K562 (cell line): ENCODE measurements around the gene USP7. TPM values are rescaled to one million over a fixed set of nuclear protein-coding genes. Genes with fewer than 3 reads are reported as not detected.

Experiments used
- AFF1 ChIP-seq, 2 experiments: fragments of 450-650 bp; IDR thresholded peaks; 2 replicates each; pipeline ENCODE4 v1.6.1; 2018; ENCODE audit warnings: mild to moderate bottlenecking in 2 of 2, low read depth in 1 of 2; ENCODE audit not compliant: partially characterized antibody in 2 of 2
- DEAF1 ChIP-seq: fragments of 450-650 bp; formaldehyde crosslinking; IDR thresholded peaks from 2 replicates; pipeline ENCODE4 v1.4.0; 2020; ENCODE audit warnings: mild to moderate bottlenecking, moderate library complexity
- EP400 ChIP-seq: fragments of 450-650 bp; IDR thresholded peaks from 2 replicates; pipeline ENCODE4 v1.6.1; 2017; ENCODE audit warnings: antibody characterized with exemption, mild to moderate bottlenecking, moderate library complexity
- ETV6 ChIP-seq, 3 experiments: fragments of 150-350 bp in 1 of 3; sonication (generic) in 1 of 3; formaldehyde crosslinking in 1 of 3; IDR thresholded peaks; 2 replicates each; pipeline versions ENCODE4 v1.6.1 to v1.8.0; 2014 to 2022; ENCODE audit warnings: borderline replicate concordance in 2 of 3, low read depth in 2 of 3, antibody characterized with exemption in 1 of 3, low read length in 1 of 3, mild to moderate bottlenecking in 1 of 3, missing genetic modification reagents in 1 of 3
- IRF2 ChIP-seq: sonication (generic); formaldehyde crosslinking; IDR thresholded peaks from 2 replicates; pipeline ENCODE4 v1.8.1; 2022; ENCODE audit warnings: mild to moderate bottlenecking, missing genetic modification reagents
- MAFF ChIP-seq: IDR thresholded peaks from 2 replicates; pipeline ENCODE4 v1.6.1; 2012; ENCODE audit warnings: low read length, improper control_type of control experiment
- NFE2L1 ChIP-seq: fragments of 450-650 bp; IDR thresholded peaks from 2 replicates; pipeline ENCODE4 v1.6.1; 2016; ENCODE audit warnings: missing genetic modification characterization, low read depth, mild to moderate bottlenecking, missing compliant biosample characterization, moderate library complexity, borderline replicate concordance
- SIN3A ChIP-seq, 2 experiments: fragments of 150-350 bp in 1 of 2; IDR thresholded peaks; 2 replicates each; pipeline ENCODE4 v1.6.1; 2011 to 2016; ENCODE audit warnings: borderline replicate concordance in 2 of 2, low read depth in 2 of 2, low read length in 2 of 2, mild to moderate bottlenecking in 2 of 2, moderate library complexity in 2 of 2; ENCODE audit not compliant: control insufficient read depth in 1 of 2
- TEAD2 ChIP-seq: fragments of 450-650 bp; IDR thresholded peaks from 2 replicates; pipeline ENCODE4 v1.6.1; 2016; ENCODE audit warnings: missing genetic modification characterization, control low read depth, missing compliant biosample characterization
- ZBTB17 ChIP-seq: fragments of 450-650 bp; formaldehyde crosslinking; IDR thresholded peaks from 2 replicates; pipeline ENCODE4 v1.4.0; 2020; ENCODE audit warnings: mild to moderate bottlenecking
- ZBTB5 ChIP-seq: fragments of 450-650 bp; IDR thresholded peaks from 2 replicates; pipeline ENCODE4 v1.6.1; 2017; ENCODE audit warnings: antibody characterized with exemption
- ZMIZ1 ChIP-seq, 2 experiments: fragments of 150-350 bp in 1 of 2; IDR thresholded peaks; 2 replicates each; pipeline ENCODE4 v1.6.1; 2012 to 2016; ENCODE audit warnings: low read depth in 2 of 2, low read length in 2 of 2, mild to moderate bottlenecking in 1 of 2, moderate library complexity in 1 of 2
- ZNF140 ChIP-seq: fragments of 250-450 bp; sonication (Bioruptor Pico); IDR thresholded peaks from 2 replicates; pipeline ENCODE4 v1.8.0; 2021; ENCODE audit warnings: moderate library complexity, mild to moderate bottlenecking, inconsistent platforms
- ZNF384 ChIP-seq: IDR thresholded peaks from 2 replicates; pipeline ENCODE4 v1.6.1; 2012; ENCODE audit warnings: low read depth, low read length, improper control_type of control experiment
- polyA plus RNA-seq, 8 experiments: library from polyadenylated mRNA; depleted of rRNA in 4 of 8; stranded (reverse) in 5 of 8; unstranded in 3 of 8; fragments of >200 nt; fragmentation: Nextera tagmentation in 2 of 8; fragmentation: Illumina TruSeq in 1 of 8; extraction: Ambion mirVana in 2 of 8; extraction: Trizol in 1 of 8; gene quantifications; 2 replicates each; pipeline versions ENCODE4 v1.2.1 to v1.2.3, GENCODE V29; 2011 to 2014; ENCODE audit warnings: inconsistent platforms in 1 of 8, missing spikeins in 1 of 8
- total RNA-seq, 7 experiments: library from RNA; depleted of rRNA in 6 of 7; stranded (reverse); fragments of >200 nt in 6 of 7; fragmentation: Illumina TruSeq in 2 of 7; extraction: Trizol in 2 of 7; gene quantifications; 2 replicates each; pipeline versions ENCODE4 v1.2.1 to v1.2.3, GENCODE V29; 2011 to 2021; ENCODE audit warnings: low replicate concordance in 1 of 7

Gene USP7
- total and polyA plus RNA-seq, 9 of the 15 experiments (the other 6 are each of a cell fraction or from before 2014, with no cell fraction given), result 17.1 to 145 (median 57.9) TPM

GRCh38 chr16:8868416-8869211 lies 95.1 kb downstream of the USP7 start, which contains the start of gene CARHSP1 (continued):
- TF ChIP-seq DEAF1 (CRISPR knock-in tag) (no peak), NFE2L1 (no peak), ZNF140 (CRISPR knock-in tag) (no peak), ZBTB5 (no peak), ZMIZ1 (IDR thresholded peaks at IDR 0.05; ENCODE audit: low read depth in 2 of 2, low read length in 2 of 2) (peak in 1 of 2 experiments; percentile 87; a peak in 2 of 4 replicates), MAFF (no peak), SIN3A (IDR thresholded peaks at IDR 0.05; ENCODE audit: borderline replicate concordance in 2 of 2, control insufficient read depth in 1 of 2, low read depth in 2 of 2, low read length in 2 of 2) (peak; percentile 65 to 78; a peak in 3 of 4 replicates), ETV6 (IDR thresholded peaks at IDR 0.05; ENCODE audit: borderline replicate concordance in 1 of 2, low read depth in 2 of 2, low read length in 1 of 2) (0 out of 4 replicates have a peak, but pooled peaks of 1 of the 2 experiments have one; percentile 20), ETV6 (CRISPR knock-in tag; IDR thresholded peaks at IDR 0.05; ENCODE audit: borderline replicate concordance) (no peak; the same call in 1 of the 2 replicates), EP400 (peak; percentile 70), ZBTB17 (no peak), TEAD2 (no peak), AFF1 (IDR thresholded peaks at IDR 0.05; ENCODE audit: low read depth in 1 of 2, partially characterized antibody in 2 of 2) (no peak), ZNF384 (no peak), IRF2 (CRISPR knock-in tag) (no peak)
